ENCODE measurements around the gene NCKAP5. TPM values are rescaled to one million over a fixed set of nuclear protein-coding genes. Genes with fewer than 3 reads are reported as not detected.

NCKAP5 gene
- total and polyA plus RNA-seq, 2 donors (not counting 1 experiment from before 2014, with no cell fraction given): not detected

- WGBS (ENCODE audit: insufficient coverage): 83% methylated on average over 4 of the region's 4 CpGs
- H3K27me3 Mint-ChIP-seq: no peaks in the 10 kb centered on the region
- peaks cover 6% of the 10 kb centered on the region for H3K4me1 Mint-ChIP-seq
- ChIA-PET CTCF (no interaction called here), POLR2A (no interaction called here)
- no peak overlapping the region for H3K4me3 Mint-ChIP-seq
- no peaks in the 10 kb centered on the region for H3K79me2 ChIP-seq (ENCODE audit: control insufficient read depth, insufficient read depth, low read length)
- H3K4me2 ChIP-seq (replicated peaks; ENCODE audit: low read depth, low read length, poor library complexity, severe bottlenecking): no peak overlapping the region
- no peak overlapping the region for H3K4me3 ChIP-seq (ENCODE audit: control extremely low read depth in 1 of 5, extremely low read depth in 1 of 5, insufficient read depth in 1 of 5, low read depth in 2 of 5, low read length in 4 of 5)
- H4K20me1 ChIP-seq (ENCODE audit: control insufficient read depth, insufficient read depth, low read length, poor library complexity, severe bottlenecking): no peaks in the 10 kb centered on the region
- no peak overlapping the region for H3K9ac ChIP-seq (ENCODE audit: low read length)
- no peaks in the 10 kb centered on the region for H3K36me3 ChIP-seq (replicated peaks in 1 of 2; ENCODE audit: control extremely low read depth in 1 of 2, control insufficient read depth in 1 of 2, extremely low read depth in 1 of 2, insufficient read depth in 2 of 2, low read length in 1 of 2)
- TF ChIP-seq CTCF (IDR thresholded peaks at IDR 0.05): no peak
- no peak for TF ChIP-seq EZH2 (IDR thresholded peaks at IDR 0.05; ENCODE audit: borderline replicate concordance, insufficient read depth, low read depth, low read length, poor library complexity, severe bottlenecking)
- no peak overlapping the region for H3K27ac ChIP-seq (ENCODE audit: low read length in 2 of 2)
- intact Hi-C loops (cut with micrococcal nuclease): no loop called here
- no peaks in the 10 kb centered on the region for H3K9me3 ChIP-seq (ENCODE audit: control extremely low read depth in 1 of 3, control insufficient read depth in 2 of 3, insufficient read depth in 1 of 3, low read length in 2 of 3)
- H3K4me1 ChIP-seq (ENCODE audit: control insufficient read depth in 2 of 2, insufficient read depth in 2 of 2, low read length in 2 of 2): no peaks in the 10 kb centered on the region
- no peaks in the 10 kb centered on the region for H3K27me3 ChIP-seq (replicated peaks in 1 of 4; ENCODE audit: control extremely low read depth in 1 of 4, control insufficient read depth in 3 of 4, insufficient read depth in 4 of 4, low read length in 3 of 4)
- DNase-seq (no peak), ATAC-seq (ENCODE audit: low read depth) (no peak)
- no peaks in the 10 kb centered on the region for H3K9me3 Mint-ChIP-seq (ENCODE audit: insufficient read depth)
- H3K27ac Mint-ChIP-seq: no peak overlapping the region
- H2AFZ ChIP-seq (ENCODE audit: insufficient read depth, low read depth, low read length, poor library complexity, severe bottlenecking): no peak overlapping the region
Measured at GRCh38 chr2:132720393-132720792, 847.9 kb downstream of the NCKAP5 start.

GRCh38 chr2:132719480-132719879 lies 848.8 kb downstream of the NCKAP5 start:
- Mint-ChIP-seq H3K9me3 (ENCODE audit: insufficient read depth) (no peaks in the 10 kb centered on the region), H3K4me1 (peaks cover 7% of the 10 kb centered on the region), H3K4me3 (no peak overlapping the region), H3K27me3 (no peaks in the 10 kb centered on the region), H3K27ac (no peak overlapping the region)
- H3K9ac ChIP-seq (ENCODE audit: low read length): no peak overlapping the region
- CTCF ChIA-PET: no interaction called here
- no peaks in the 10 kb centered on the region for H3K79me2 ChIP-seq (ENCODE audit: control insufficient read depth, insufficient read depth, low read length)
- no peaks in the 10 kb centered on the region for H3K27me3 ChIP-seq (replicated peaks in 1 of 4; ENCODE audit: control extremely low read depth in 1 of 4, control insufficient read depth in 3 of 4, insufficient read depth in 4 of 4, low read length in 3 of 4)
- H2AFZ ChIP-seq (ENCODE audit: insufficient read depth, low read depth, low read length, poor library complexity, severe bottlenecking): no peak overlapping the region
- POLR2A ChIA-PET: no interaction called here
- WGBS (ENCODE audit: insufficient coverage): 76% methylated on average over 8 of the region's 9 CpGs
- no peak for ATAC-seq (ENCODE audit: low read depth)
- no peaks in the 10 kb centered on the region for H3K9me3 ChIP-seq (ENCODE audit: control extremely low read depth in 1 of 3, control insufficient read depth in 2 of 3, insufficient read depth in 1 of 3, low read length in 2 of 3)
- H3K4me3 ChIP-seq (ENCODE audit: control extremely low read depth in 1 of 5, extremely low read depth in 1 of 5, insufficient read depth in 1 of 5, low read depth in 2 of 5, low read length in 4 of 5): no peak overlapping the region
- no peak for DNase-seq
- no peak overlapping the region for H3K4me2 ChIP-seq (replicated peaks; ENCODE audit: low read depth, low read length, poor library complexity, severe bottlenecking)
- no peaks in the 10 kb centered on the region for H3K4me1 ChIP-seq (ENCODE audit: control insufficient read depth in 2 of 2, insufficient read depth in 2 of 2, low read length in 2 of 2)
- H4K20me1 ChIP-seq (ENCODE audit: control insufficient read depth, insufficient read depth, low read length, poor library complexity, severe bottlenecking): no peaks in the 10 kb centered on the region
- no peaks in the 10 kb centered on the region for H3K36me3 ChIP-seq (replicated peaks in 1 of 2; ENCODE audit: control extremely low read depth in 1 of 2, control insufficient read depth in 1 of 2, extremely low read depth in 1 of 2, insufficient read depth in 2 of 2, low read length in 1 of 2)
- H3K27ac ChIP-seq (ENCODE audit: low read length in 2 of 2): no peak overlapping the region
- no peak for TF ChIP-seq EZH2 (IDR thresholded peaks at IDR 0.05; ENCODE audit: borderline replicate concordance, insufficient read depth, low read depth, low read length, poor library complexity, severe bottlenecking)
- no peak for TF ChIP-seq CTCF (IDR thresholded peaks at IDR 0.05)
- intact Hi-C loops (cut with micrococcal nuclease): no loop called here
